Nephron (organoid): Measurements from ENCODE around the gene ZNF385C.

Experiments used
- H3K27ac Mint-ChIP-seq, 3 experiments: 2 replicates each; pipeline ENCODE4 v1.8.0; 2020; ENCODE audit warnings: mixed read lengths in 3 of 3, mild to moderate bottlenecking in 2 of 3, moderate library complexity in 1 of 3
- H3K27me3 Mint-ChIP-seq: 2 replicates; pipeline ENCODE4 v1.8.0; 2021; ENCODE audit warnings: low read depth, mild to moderate bottlenecking, moderate library complexity, mixed read lengths
- H3K36me3 Mint-ChIP-seq: 2 replicates; pipeline ENCODE4 v1.8.0; 2020; ENCODE audit warnings: low read depth, mixed read lengths
- H3K4me1 Mint-ChIP-seq: 2 replicates; pipeline ENCODE4 v1.8.0; 2020; ENCODE audit warnings: mixed read lengths
- H3K4me3 Mint-ChIP-seq, 3 experiments: 2 replicates each; pipeline ENCODE4 v1.8.0; 2020; ENCODE audit warnings: mild to moderate bottlenecking in 3 of 3, mixed read lengths in 3 of 3, moderate library complexity in 2 of 3
- H3K9me3 Mint-ChIP-seq: 2 replicates; pipeline ENCODE4 v1.8.0; 2020; ENCODE audit warnings: mixed read lengths
- TF ChIP-seq, protein P1 (sequence below), 3 experiments: fragments of 200-600 bp; sonication (generic); IDR thresholded peaks; one replicate each; pipeline ENCODE4 v1.5.0; 2021; ENCODE audit warnings: antibody characterized with exemption in 3 of 3; ENCODE audit not compliant: unreplicated experiment in 3 of 3

The ZNF385C gene

DNA sequence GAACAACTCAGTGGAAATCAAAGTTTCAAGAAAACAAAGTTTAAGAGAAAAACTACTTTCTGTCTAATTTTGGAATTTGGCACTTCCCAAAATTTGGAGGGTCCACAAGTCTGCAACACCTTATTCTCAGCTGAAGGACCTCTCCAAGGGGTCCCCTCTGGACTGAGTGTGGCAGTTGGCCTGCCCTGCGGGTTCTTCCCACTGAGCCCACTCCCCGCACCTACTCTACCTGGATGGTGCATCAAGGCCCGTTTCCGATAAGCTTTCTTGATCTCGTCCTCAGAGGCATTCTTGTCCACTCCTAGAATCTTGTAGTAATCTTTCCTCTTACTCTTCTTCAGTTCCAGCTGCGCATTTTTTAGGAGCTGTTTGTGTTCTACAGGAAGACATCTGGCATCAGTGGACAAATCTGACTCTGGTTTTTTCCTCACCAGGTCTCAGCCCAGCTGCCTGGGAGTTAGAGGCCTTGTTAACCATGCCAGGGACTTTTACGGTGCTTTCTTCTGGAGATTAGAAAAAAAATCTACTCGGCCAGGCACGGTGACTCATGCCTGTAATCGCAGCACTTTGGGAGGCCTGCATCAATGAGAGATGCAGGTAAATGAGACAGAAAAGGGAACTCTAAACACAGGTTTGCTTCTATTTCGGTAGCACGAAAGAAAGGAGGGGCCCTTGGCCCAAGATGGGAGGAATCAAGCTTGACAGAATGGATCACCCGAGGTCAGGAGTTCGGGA, 116.1 kb downstream of the ZNF385C start:
- Mint-ChIP-seq H3K4me1 (peaks cover 21% of the 10 kb centered on the region), H3K27ac (peak overlapping the region in 1 of 3 experiments; percentile 28), H3K9me3 (no peaks in the 10 kb centered on the region), H3K4me3 (no peak overlapping the region), H3K36me3 (peaks cover 73% of the 10 kb centered on the region), H3K27me3 (no peaks in the 10 kb centered on the region)
- TF ChIP-seq, protein P1, sequence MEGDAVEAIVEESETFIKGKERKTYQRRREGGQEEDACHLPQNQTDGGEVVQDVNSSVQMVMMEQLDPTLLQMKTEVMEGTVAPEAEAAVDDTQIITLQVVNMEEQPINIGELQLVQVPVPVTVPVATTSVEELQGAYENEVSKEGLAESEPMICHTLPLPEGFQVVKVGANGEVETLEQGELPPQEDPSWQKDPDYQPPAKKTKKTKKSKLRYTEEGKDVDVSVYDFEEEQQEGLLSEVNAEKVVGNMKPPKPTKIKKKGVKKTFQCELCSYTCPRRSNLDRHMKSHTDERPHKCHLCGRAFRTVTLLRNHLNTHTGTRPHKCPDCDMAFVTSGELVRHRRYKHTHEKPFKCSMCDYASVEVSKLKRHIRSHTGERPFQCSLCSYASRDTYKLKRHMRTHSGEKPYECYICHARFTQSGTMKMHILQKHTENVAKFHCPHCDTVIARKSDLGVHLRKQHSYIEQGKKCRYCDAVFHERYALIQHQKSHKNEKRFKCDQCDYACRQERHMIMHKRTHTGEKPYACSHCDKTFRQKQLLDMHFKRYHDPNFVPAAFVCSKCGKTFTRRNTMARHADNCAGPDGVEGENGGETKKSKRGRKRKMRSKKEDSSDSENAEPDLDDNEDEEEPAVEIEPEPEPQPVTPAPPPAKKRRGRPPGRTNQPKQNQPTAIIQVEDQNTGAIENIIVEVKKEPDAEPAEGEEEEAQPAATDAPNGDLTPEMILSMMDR (IDR thresholded peaks at IDR 0.05; ENCODE audit: unreplicated experiment in 3 of 3): no peak

DNA sequence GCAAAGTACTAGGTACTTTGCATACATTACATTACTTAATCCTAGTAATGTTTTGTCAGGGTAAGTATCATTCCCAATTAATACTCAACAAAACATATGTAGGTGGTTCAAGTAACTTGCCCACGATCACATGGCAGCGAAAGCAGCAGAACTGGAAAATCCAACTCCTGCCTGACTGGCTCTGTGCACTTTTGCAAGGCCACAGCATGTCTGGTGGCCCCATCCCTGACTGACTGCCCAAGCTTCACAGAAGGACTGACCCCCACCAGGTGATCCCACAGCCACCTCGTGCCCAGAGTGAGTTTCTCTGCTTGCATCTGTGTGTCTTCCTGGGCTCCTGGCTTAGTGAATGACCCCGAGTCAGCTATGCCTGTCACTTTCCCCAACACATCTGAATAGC, 120.3 kb downstream of the ZNF385C start:
- no peaks in the 10 kb centered on the region for H3K9me3 Mint-ChIP-seq
- no peaks in the 10 kb centered on the region for H3K27me3 Mint-ChIP-seq
- peaks cover 11% of the 10 kb centered on the region for H3K4me1 Mint-ChIP-seq
- TF ChIP-seq, protein P1 (IDR thresholded peaks at IDR 0.05; ENCODE audit: unreplicated experiment in 3 of 3): no peak
- no peak overlapping the region for H3K27ac Mint-ChIP-seq
- peaks cover 74% of the 10 kb centered on the region for H3K36me3 Mint-ChIP-seq
- H3K4me3 Mint-ChIP-seq: no peak overlapping the region

DNA sequence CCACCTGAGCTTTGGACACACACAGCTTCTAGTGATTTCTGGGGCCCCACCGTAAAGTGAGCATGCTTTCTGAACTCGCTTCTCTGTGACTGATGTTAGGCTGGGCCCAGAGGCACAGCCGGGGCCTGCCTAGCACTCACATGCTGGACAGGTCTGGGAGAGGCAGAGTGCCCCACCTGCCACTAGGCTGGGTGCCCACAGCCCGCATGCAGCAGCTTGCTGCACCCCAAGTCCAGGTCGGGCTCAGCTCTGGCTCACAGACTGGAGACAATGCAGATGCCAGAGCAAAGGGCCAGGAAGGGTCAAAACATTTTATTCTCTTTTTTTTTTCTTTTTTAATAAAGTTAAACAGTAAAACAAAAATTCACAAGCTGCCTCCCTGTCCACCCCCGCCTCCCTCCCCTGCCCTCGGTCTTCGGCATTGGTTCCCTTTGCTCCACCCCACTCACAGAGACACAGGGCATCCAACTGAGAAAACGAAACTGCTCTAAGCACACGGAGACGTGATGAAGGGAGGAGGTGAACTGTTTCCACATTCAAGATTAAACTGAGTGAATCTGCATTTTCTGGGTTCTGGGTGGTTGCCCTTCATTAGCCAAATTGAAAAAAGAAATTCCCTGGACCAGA, 122.0 kb downstream of the ZNF385C start:
- H3K4me3 Mint-ChIP-seq: no peak overlapping the region
- H3K27ac Mint-ChIP-seq: peak overlapping the region; percentile 42 to 59 (median 58)
- peaks cover 19% of the 10 kb centered on the region for H3K4me1 Mint-ChIP-seq
- no peaks in the 10 kb centered on the region for H3K9me3 Mint-ChIP-seq
- TF ChIP-seq, protein P1 (IDR thresholded peaks at IDR 0.05; ENCODE audit: unreplicated experiment in 3 of 3): no peak
- peaks cover 68% of the 10 kb centered on the region for H3K36me3 Mint-ChIP-seq
- H3K27me3 Mint-ChIP-seq: no peaks in the 10 kb centered on the region
